Fibroblast of pulmonary artery (primary cell): Measurements from ENCODE around the gene OPN1SW.
A peak's percentile ranks its signal among the peaks of the same experiment; 100 is the strongest.

Experiments used
- DNase-seq: peaks from one replicate; pipeline ENCODE4 v3.0.0-alpha.2; 2010; ENCODE audit warnings: low read depth
- H3K4me3 ChIP-seq: replicated peaks from 2 replicates; pipeline ENCODE4 v1.5.1; 2011; ENCODE audit warnings: low read depth, mild to moderate bottlenecking, control low read depth, low read length, moderate library complexity
- TF ChIP-seq, protein P1 (sequence below): IDR thresholded peaks from 2 replicates; pipeline ENCODE4 v1.5.1; 2011; ENCODE audit warnings: mild to moderate bottlenecking, control low read depth, low read length, inconsistent platforms; ENCODE audit errors: missing control alignments

The OPN1SW gene

DNA sequence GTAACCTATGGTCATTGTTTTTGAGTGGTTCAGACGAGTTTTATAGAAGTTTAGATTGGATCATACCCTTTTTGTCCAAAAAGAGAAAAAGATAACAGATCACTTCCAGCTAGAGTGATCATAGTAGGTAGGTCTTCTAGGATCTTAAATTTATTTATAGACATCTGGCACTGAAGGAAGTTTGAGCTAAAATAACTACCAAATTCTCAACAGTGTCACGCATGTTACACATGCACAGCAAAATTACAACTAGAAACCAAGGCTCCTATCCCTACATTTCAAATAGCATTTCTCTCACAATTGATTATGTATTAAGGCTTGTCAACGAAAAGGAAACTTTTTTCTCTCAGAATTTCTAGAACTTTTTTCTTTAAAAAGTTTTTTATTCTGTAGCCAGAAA lies 34.1 kb downstream of the OPN1SW start:
- DNase-seq = no peak
- peak overlapping the region; percentile 92 for H3K4me3 ChIP-seq
- TF ChIP-seq, protein P1, sequence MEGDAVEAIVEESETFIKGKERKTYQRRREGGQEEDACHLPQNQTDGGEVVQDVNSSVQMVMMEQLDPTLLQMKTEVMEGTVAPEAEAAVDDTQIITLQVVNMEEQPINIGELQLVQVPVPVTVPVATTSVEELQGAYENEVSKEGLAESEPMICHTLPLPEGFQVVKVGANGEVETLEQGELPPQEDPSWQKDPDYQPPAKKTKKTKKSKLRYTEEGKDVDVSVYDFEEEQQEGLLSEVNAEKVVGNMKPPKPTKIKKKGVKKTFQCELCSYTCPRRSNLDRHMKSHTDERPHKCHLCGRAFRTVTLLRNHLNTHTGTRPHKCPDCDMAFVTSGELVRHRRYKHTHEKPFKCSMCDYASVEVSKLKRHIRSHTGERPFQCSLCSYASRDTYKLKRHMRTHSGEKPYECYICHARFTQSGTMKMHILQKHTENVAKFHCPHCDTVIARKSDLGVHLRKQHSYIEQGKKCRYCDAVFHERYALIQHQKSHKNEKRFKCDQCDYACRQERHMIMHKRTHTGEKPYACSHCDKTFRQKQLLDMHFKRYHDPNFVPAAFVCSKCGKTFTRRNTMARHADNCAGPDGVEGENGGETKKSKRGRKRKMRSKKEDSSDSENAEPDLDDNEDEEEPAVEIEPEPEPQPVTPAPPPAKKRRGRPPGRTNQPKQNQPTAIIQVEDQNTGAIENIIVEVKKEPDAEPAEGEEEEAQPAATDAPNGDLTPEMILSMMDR = no peak

DNA sequence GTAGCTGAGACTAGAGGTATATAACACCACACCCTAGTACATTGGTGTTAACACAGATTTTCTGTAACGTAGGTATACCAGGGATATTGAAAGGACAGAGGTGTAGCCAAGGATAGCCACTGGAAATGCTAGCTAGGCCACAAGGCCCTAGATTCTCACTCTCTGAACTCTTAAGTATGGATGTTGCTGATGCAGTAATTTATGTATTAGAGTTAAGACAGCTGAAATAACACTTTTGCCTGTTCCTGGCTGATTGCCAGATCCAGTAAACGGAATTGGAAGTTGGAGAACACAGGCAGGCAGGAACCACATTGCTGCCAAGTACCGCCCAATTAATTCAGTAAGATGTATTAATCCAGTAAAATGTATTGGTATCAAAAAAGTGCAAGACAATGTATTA lies 34.6 kb downstream of the OPN1SW start:
- TF ChIP-seq, protein P1 = no peak
- DNase-seq = peak; percentile 37
- H3K4me3 ChIP-seq = peak overlapping the region; percentile 92

DNA sequence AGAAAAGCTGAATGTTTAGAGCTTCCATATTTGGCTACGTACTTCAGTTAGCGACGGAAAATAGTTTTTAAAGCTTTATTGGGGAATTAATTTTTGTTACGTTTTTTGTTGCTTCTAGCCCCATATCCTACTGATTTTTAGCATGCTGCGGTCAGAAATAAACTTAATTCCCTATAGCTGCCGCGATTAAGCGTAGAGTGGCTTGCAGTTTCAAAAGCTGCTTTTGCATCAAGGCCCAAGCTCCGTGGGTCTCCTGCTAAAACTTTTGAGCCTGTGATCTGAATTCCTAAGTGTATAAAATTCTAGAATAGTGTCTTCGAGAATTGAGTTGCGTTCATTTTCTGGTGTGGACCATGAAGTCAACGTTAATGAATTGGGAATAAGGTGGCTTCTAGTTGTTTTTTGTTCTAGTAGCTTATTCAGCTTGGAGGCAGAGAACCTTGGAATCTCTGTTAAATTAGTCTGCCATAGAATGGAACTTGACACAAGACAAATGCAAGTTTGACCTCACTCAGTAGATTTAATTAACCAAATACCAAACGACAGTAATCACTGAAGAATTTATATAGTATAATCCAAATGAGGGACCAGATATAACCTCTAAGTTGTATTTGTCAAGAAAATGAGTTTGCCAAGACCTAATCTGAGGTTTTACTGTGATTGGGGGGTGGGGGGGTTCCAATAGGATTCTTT lies 35.5 kb downstream of the OPN1SW start:
- DNase-seq = no peak
- H3K4me3 ChIP-seq = peak overlapping the region; percentile 92
- TF ChIP-seq, protein P1 = no peak

DNA sequence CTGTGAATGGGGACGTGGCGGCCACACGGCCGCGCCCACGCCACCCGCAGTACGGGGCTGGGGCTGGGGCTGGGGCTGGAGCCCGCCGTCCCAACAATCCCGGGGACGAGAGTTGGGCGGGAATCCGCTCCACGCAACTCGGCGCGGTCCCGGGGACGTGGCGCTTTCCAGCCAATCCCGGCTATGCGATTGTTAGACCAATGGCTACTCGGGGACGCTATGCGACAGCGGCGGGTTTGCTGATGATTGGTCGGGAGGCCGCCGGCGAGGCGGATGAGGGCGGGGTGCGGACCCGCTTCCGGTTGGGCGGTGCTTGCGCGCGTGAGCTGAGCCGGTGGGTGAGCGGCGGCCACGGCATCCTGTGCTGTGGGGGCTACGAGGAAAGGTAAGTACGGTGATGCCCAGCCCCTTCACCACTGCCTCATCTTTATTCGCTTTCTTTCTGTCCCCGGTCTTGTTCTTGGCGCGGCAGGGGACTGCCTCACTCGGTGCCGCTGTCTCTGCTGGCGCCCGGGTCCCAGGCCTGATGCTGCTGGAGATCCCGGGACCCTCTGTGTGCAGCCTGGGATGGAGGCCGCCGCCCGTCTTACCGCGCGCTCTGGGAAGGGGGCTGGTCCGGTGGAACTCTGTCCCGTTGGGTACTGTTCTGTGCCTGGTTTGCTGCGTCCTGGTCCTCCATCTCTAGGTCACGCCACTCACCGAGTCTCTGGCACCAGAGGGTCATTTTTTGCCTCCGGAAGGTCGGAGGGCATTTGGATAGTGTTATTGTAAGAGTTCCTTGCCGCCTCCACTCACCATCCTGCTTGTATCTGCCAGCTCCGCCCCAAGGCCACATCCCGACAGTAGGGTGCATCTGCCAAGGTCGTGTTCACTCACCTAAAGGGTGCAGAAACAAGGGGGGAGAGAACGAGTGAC lies 36.3 kb downstream of the OPN1SW start, which contains the start of gene CALU:
Gene CALU (plus strand): TSS at position 312 of the 915 bp plus-strand sequence. CDS start 9,225 bp downstream, outside the sequence.
- TF ChIP-seq, protein P1 = no peak
- DNase-seq = peak; percentile 97
- H3K4me3 ChIP-seq = peak within 1 kb of the TSS; percentile 92

DNA sequence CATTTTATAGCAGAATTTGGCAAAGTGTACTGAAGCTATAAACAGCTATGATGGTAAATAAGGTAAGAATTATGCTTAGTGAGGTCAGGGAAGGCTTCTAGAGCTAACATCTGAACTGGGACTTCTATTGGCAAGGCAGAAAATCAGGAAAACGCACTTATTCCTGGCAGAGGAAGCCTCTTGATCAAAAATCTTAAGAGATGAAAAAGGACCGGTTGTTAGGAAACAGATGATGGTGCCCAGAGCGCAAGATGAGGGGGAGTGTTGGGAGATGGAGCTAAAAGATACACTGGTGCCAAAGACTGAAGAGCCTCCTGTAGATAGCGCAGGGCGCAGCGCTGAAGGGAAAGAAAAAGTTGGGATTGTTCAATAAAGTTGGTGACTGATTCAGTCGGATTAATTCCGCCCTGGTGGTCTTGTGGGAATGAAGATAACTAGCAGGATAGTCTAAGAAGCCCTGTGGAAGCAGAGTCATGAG lies 37.0 kb downstream of the OPN1SW start:
- DNase-seq = peak; percentile 61
- TF ChIP-seq, protein P1 = no peak
- peak overlapping the region; percentile 92 for H3K4me3 ChIP-seq

DNA sequence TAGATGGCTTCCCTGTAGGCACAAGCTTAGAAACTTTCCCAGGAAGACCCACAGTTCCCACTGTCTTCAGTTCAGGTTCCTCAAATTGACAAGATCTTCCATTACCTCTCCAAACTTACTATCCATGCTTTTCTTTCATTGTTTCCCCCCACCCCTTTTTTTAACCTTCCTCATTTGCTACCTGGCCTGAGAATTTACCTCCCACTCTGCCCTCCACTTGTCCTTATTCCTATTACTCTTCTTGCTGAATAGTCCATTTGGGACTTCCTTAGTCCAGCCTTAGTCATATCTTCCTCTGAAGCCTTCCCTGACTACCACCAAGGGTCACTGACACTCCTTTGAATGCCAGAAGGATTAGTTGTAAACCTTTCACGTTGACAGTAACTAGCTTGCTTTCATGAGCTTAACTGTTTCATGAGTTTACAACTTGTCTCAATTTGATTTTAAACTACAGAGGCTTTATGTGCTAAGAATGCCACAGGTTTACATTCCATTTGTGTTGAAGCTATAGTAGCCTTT lies 37.7 kb downstream of the OPN1SW start:
- H3K4me3 ChIP-seq = no peak overlapping the region
- peak; percentile 31 for DNase-seq
- TF ChIP-seq, protein P1 = no peak
